HFFc6 (cell line): Measurements from ENCODE around the gene CNTN6. TPM values are rescaled to one million over a fixed set of nuclear protein-coding genes. Genes with fewer than 3 reads are reported as not detected.

Source experiments
- DNase-seq: peaks from one replicate; pipeline ENCODE4 v3.0.0-alpha.2; 2018
- H3K27ac Mint-ChIP-seq: 2 replicates; pipeline ENCODE4 v1.8.0; 2020; ENCODE audit warnings: mild to moderate bottlenecking, mixed read lengths
- H3K27me3 Mint-ChIP-seq: 2 replicates; pipeline ENCODE4 v1.8.0; 2021; ENCODE audit warnings: mild to moderate bottlenecking, moderate library complexity, mixed read lengths; ENCODE audit not compliant: insufficient read depth
- H3K36me3 Mint-ChIP-seq: 2 replicates; pipeline ENCODE4 v1.8.0; 2021; ENCODE audit warnings: low read depth, mixed read lengths
- H3K4me1 Mint-ChIP-seq: 2 replicates; pipeline ENCODE4 v1.8.0; 2020; ENCODE audit warnings: low read depth, mixed read lengths
- H3K4me3 Mint-ChIP-seq: 2 replicates; pipeline ENCODE4 v1.8.0; 2020; ENCODE audit warnings: mild to moderate bottlenecking, moderate library complexity, mixed read lengths
- H3K9me3 Mint-ChIP-seq: 2 replicates; pipeline ENCODE4 v1.8.0; 2020; ENCODE audit warnings: mild to moderate bottlenecking, mixed read lengths
- CTCF ChIP-seq: fragments of 200-600 bp; sonication (generic); IDR thresholded peaks from 2 replicates; pipeline ENCODE4 v1.5.0; 2021; ENCODE audit warnings: antibody characterized with exemption, mild to moderate bottlenecking
- total RNA-seq, 6 experiments: library from RNA; stranded (reverse); fragmentation: NEBNext Ultra II Directional; extraction: Animal tissue kit (Norgen Biotek cat#: 25700); gene quantifications; 2 replicates in 1 of 6; 3 replicates in 5 of 6; pipeline ENCODE4 v1.2.3, GENCODE V29; 2021

CNTN6 gene
- total RNA-seq, 6 experiments from 2014 or later, result not detected

- no peaks in the 10 kb centered on the region for H3K27me3 Mint-ChIP-seq
Measured at GRCh38 chr3:1272546-1273265, 179.9 kb downstream of the CNTN6 start.

GRCh38 chr3:1275495-1275894, 182.7 kb downstream of the CNTN6 start:
- H3K27ac Mint-ChIP-seq, result no peak overlapping the region
- H3K4me3 Mint-ChIP-seq, result no peak overlapping the region
- no peaks in the 10 kb centered on the region for H3K36me3 Mint-ChIP-seq
- peaks cover 23% of the 10 kb centered on the region for H3K9me3 Mint-ChIP-seq
- TF ChIP-seq CTCF, result peak; percentile 10; the same call in 1 of the 2 replicates
- H3K4me1 Mint-ChIP-seq, result no peaks in the 10 kb centered on the region
- H3K27me3 Mint-ChIP-seq, result no peaks in the 10 kb centered on the region
- DNase-seq, result no peak

More at GRCh38 chr3:1272546-1273265, 179.9 kb downstream of the CNTN6 start:
- Mint-ChIP-seq H3K4me3 (no peak overlapping the region), H3K36me3 (no peaks in the 10 kb centered on the region), H3K9me3 (peaks cover 40% of the 10 kb centered on the region), H3K27ac (no peak overlapping the region), H3K4me1 (no peaks in the 10 kb centered on the region)
- no peak for DNase-seq
- TF ChIP-seq CTCF, result no peak

GRCh38 chr3:1287815-1288214, 195.0 kb downstream of the CNTN6 start:
- H3K4me1 Mint-ChIP-seq, result no peaks in the 10 kb centered on the region
- H3K4me3 Mint-ChIP-seq, result no peak overlapping the region
- no peak overlapping the region for H3K27ac Mint-ChIP-seq
- TF ChIP-seq CTCF, result no peak
- no peaks in the 10 kb centered on the region for H3K27me3 Mint-ChIP-seq
- no peak for DNase-seq
- no peaks in the 10 kb centered on the region; the same call in 1 of the 2 replicates for H3K36me3 Mint-ChIP-seq
- peaks cover 59% of the 10 kb centered on the region for H3K9me3 Mint-ChIP-seq

- Mint-ChIP-seq H3K27ac (no peak overlapping the region), H3K4me1 (no peaks in the 10 kb centered on the region), H3K9me3 (peaks cover 63% of the 10 kb centered on the region), H3K27me3 (no peaks in the 10 kb centered on the region), H3K4me3 (no peak overlapping the region), H3K36me3 (no peaks in the 10 kb centered on the region)
- DNase-seq, result no peak
- no peak for TF ChIP-seq CTCF
Measured at GRCh38 chr3:1288805-1289494, 196.1 kb downstream of the CNTN6 start.

GRCh38 chr3:1292571-1293071, 199.8 kb downstream of the CNTN6 start:
- Mint-ChIP-seq H3K27me3 (no peaks in the 10 kb centered on the region), H3K9me3 (peaks cover 54% of the 10 kb centered on the region), H3K4me3 (no peak overlapping the region), H3K36me3 (no peaks in the 10 kb centered on the region), H3K27ac (no peak overlapping the region), H3K4me1 (no peaks in the 10 kb centered on the region)
- no peak for TF ChIP-seq CTCF
- DNase-seq, result no peak
